Neural cell (in vitro differentiated cells): ENCODE measurements around the gene ZBED2.

ENCODE experiments used
- EP300 ChIP-seq: fragments of 450-650 bp; conservative IDR thresholded peaks from 2 replicates; pipeline ENCODE4 v1.6.1; 2014; ENCODE audit warnings: antibody characterized with exemption, mild to moderate bottlenecking, moderate library complexity; ENCODE audit not compliant: poor library complexity, severe bottlenecking
- EZH2 ChIP-seq: fragments of 200-600, 300-800 bp; shearing (Covaris generic), sonication (generic); IDR thresholded peaks from 2 replicates; pipeline ENCODE4 v1.6.1; 2014; ENCODE audit warnings: antibody characterized with exemption, low read length, borderline replicate concordance, mild to moderate bottlenecking; ENCODE audit not compliant: insufficient read depth, poor library complexity, severe bottlenecking
- MXI1 ChIP-seq: fragments of 450-650 bp; conservative IDR thresholded peaks from 2 replicates; pipeline ENCODE4 v1.6.1; 2014; ENCODE audit warnings: antibody characterized with exemption, mild to moderate bottlenecking; ENCODE audit not compliant: poor library complexity, severe bottlenecking
- POLR2AphosphoS5 ChIP-seq: IDR thresholded peaks from 2 replicates; pipeline ENCODE4 v1.6.1; 2012
- RAD21 ChIP-seq: fragments of 450-650 bp; conservative IDR thresholded peaks from 2 replicates; pipeline ENCODE4 v1.6.1; 2014; ENCODE audit warnings: antibody characterized with exemption, mild to moderate bottlenecking, moderate library complexity
- SMC3 ChIP-seq: fragments of 450-650 bp; conservative IDR thresholded peaks from 2 replicates; pipeline ENCODE4 v1.6.1; 2014; ENCODE audit warnings: antibody characterized with exemption, mild to moderate bottlenecking, moderate library complexity; ENCODE audit not compliant: poor library complexity
- TAF1 ChIP-seq: IDR thresholded peaks from 2 replicates; pipeline ENCODE4 v1.6.1; 2012; ENCODE audit warnings: low read depth
- TF ChIP-seq, protein P1 (sequence below): fragments of 450-650 bp; IDR thresholded peaks from 2 replicates; pipeline ENCODE4 v1.5.1; 2014; ENCODE audit warnings: antibody characterized with exemption, mild to moderate bottlenecking, moderate library complexity; ENCODE audit not compliant: poor library complexity, severe bottlenecking
- TF ChIP-seq, protein P2 (sequence below): IDR thresholded peaks from 2 replicates; pipeline ENCODE4 v1.6.1; 2012; ENCODE audit warnings: borderline replicate concordance

DNA sequence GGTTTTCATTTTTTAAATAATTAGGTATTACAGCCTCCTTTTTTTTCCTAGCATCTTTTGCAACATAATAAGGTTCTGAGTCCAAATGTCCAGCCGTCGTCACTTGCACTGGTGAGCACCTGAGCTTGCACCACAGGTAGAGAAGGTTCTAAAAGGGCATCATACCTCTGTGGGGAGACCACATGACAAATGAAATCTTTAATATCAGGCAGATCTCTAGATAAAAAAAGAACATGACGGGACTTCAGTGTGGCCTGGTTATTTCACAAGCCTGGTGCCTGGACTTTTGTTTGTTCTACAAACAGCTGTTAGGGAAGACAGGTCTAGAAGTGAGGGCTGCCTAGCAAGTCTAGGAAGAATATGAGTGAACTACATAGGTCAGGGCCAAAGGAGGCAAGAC lies 3.6 kb downstream of the ZBED2 start:
- TF ChIP-seq, protein P1, sequence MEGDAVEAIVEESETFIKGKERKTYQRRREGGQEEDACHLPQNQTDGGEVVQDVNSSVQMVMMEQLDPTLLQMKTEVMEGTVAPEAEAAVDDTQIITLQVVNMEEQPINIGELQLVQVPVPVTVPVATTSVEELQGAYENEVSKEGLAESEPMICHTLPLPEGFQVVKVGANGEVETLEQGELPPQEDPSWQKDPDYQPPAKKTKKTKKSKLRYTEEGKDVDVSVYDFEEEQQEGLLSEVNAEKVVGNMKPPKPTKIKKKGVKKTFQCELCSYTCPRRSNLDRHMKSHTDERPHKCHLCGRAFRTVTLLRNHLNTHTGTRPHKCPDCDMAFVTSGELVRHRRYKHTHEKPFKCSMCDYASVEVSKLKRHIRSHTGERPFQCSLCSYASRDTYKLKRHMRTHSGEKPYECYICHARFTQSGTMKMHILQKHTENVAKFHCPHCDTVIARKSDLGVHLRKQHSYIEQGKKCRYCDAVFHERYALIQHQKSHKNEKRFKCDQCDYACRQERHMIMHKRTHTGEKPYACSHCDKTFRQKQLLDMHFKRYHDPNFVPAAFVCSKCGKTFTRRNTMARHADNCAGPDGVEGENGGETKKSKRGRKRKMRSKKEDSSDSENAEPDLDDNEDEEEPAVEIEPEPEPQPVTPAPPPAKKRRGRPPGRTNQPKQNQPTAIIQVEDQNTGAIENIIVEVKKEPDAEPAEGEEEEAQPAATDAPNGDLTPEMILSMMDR: no peak
- TF ChIP-seq EP300: no peak
- TF ChIP-seq, protein P2, sequence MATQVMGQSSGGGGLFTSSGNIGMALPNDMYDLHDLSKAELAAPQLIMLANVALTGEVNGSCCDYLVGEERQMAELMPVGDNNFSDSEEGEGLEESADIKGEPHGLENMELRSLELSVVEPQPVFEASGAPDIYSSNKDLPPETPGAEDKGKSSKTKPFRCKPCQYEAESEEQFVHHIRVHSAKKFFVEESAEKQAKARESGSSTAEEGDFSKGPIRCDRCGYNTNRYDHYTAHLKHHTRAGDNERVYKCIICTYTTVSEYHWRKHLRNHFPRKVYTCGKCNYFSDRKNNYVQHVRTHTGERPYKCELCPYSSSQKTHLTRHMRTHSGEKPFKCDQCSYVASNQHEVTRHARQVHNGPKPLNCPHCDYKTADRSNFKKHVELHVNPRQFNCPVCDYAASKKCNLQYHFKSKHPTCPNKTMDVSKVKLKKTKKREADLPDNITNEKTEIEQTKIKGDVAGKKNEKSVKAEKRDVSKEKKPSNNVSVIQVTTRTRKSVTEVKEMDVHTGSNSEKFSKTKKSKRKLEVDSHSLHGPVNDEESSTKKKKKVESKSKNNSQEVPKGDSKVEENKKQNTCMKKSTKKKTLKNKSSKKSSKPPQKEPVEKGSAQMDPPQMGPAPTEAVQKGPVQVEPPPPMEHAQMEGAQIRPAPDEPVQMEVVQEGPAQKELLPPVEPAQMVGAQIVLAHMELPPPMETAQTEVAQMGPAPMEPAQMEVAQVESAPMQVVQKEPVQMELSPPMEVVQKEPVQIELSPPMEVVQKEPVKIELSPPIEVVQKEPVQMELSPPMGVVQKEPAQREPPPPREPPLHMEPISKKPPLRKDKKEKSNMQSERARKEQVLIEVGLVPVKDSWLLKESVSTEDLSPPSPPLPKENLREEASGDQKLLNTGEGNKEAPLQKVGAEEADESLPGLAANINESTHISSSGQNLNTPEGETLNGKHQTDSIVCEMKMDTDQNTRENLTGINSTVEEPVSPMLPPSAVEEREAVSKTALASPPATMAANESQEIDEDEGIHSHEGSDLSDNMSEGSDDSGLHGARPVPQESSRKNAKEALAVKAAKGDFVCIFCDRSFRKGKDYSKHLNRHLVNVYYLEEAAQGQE: no peak
- no peak for TF ChIP-seq SMC3
- no peak for TF ChIP-seq MXI1
- no peak for TF ChIP-seq RAD21
- TF ChIP-seq EZH2: no peak
- no peak for TF ChIP-seq TAF1
- no peak for TF ChIP-seq POLR2AphosphoS5
